GM21737 (cell line): ENCODE measurements around the gene WDR45.
"Not testable (repeated sequence)": the region's sequence is repeated elsewhere in the genome, so short reads cannot be mapped to it uniquely, and the experiment has no call there.

Experiments
- ATAC-seq: cut with Tn5 transposase; IDR thresholded peaks from one replicate; pipeline ENCODE4 v1.9.1; 2021; ENCODE audit warnings: mild to moderate bottlenecking, moderate library complexity; ENCODE audit not compliant: unreplicated experiment

WDR45 gene

GRCh38 chrX:49079489-49080428 lies at the start of gene WDR45:
TSS of gene WDR45 (minus strand) at chrX:49079887. CDS start at chrX:49078095, 1,792 bp downstream.
- no peak for ATAC-seq

GRCh38 chrX:49129427-49129826 lies 49.7 kb upstream of the WDR45 start:
- ATAC-seq, result no peak

GRCh38 chrX:49127742-49128258 lies 48.1 kb upstream of the WDR45 start:
- not testable (repeated sequence) for ATAC-seq

DNA sequence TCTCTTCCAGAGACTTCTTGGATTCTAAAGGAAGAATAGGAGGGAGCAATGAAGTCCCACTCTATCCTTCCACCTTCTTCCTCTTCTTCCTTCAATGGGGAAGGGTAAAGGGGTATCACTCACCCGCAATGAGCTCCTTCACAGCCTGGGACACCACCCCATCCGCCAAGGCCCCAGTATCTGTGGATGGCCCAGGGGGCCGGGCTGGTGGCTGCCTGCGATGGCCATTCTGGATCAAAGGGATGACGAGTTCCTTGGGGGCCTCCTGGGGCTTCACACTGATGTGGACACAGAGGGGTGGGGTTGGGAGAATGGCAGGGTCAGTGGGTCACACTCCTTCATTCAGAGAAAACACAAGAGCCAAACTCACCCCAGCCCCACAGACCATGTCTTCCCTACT lies 42.8 kb upstream of the WDR45 start:
- no peak for ATAC-seq

GRCh38 chrX:49120091-49120490 lies 40.4 kb upstream of the WDR45 start:
- ATAC-seq, result no peak

DNA sequence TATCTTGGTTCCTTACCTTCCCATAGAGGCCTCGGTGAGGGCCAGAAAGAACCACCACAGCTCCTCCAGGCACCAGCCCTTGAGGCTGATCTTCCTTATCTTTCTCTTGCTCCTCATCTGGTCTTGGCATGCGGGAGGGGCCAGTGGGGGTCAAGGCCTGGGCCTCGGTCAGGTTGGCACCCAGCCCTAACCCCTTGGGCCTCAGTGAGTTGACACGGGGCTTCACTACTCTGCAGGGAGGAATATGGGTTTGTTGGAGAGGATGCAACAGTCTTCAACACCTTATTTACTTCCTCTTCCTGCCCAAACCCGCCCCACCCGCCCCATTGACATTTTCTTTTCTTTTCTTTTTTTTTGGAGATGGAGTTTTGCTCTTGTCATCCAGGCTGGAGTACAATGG lies 37.9 kb upstream of the WDR45 start:
- no peak for ATAC-seq

- no peak for ATAC-seq
These were observed 37.0 kb upstream of the WDR45 start for GRCh38 chrX:49116716-49117115.

GRCh38 chrX:49116076-49116475 lies 36.4 kb upstream of the WDR45 start:
- no peak for ATAC-seq

DNA sequence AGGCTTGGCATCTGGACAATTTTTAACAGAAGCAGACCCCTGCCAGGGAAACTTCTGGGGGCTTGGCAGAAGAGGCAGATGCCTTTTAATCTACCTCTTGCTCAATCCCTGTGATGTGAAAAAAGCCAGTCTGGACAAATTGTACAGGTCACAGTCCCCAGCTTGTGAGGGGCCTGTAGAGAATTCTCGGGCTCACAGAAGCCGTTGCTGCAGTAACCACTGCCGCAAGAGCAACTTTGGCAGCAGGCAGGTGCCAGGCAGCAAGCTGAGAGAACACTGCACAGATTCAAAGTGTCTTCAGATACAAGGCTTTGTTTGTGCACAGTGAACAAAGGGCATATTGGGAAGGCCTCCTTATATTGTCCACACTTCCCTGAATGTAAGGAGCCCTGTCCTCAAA lies 32.1 kb upstream of the WDR45 start:
- no peak for ATAC-seq

DNA sequence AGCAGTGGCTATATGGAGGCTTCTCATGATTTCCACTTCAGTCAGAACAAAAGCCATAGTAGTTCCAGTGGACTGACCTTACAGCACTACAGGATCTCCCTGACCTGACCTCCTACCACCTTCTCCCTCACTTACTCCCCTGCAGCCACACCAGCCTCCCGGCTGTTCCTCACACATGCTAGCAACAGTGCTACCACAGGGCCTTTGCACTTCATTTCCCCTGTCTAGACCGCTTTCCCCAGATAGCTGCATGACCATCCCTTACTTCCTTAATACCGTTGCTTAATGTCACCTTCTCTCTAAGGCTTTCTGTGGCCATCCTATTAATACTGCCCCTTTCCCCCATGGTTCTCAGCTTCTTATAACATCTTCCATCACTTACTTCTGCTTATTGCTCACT lies 30.7 kb upstream of the WDR45 start:
- ATAC-seq, result no peak

- no peak for ATAC-seq
These were observed 29.0 kb upstream of the WDR45 start for GRCh38 chrX:49108641-49109040.

DNA sequence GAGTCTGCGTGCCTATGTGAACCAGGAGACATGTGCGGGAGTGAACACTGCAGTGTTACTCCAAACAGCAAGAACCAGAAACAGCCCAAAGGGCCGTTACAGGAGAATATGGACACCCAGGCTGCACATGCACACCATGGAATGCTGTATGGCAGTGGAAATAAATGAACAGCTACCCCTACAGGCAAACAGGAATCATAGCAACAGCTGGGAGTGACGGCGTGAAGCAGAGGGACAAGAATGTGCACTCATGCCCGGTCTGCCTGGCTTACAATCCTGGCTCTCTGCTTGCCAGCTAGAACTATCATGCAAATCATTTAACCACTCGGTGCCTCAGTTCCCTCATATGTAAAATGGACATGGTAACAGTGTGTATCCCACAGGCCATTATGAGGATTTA lies 27.2 kb upstream of the WDR45 start:
- ATAC-seq, result no peak

- ATAC-seq, result no peak
These were observed 26.6 kb upstream of the WDR45 start for GRCh38 chrX:49106296-49106695.

DNA sequence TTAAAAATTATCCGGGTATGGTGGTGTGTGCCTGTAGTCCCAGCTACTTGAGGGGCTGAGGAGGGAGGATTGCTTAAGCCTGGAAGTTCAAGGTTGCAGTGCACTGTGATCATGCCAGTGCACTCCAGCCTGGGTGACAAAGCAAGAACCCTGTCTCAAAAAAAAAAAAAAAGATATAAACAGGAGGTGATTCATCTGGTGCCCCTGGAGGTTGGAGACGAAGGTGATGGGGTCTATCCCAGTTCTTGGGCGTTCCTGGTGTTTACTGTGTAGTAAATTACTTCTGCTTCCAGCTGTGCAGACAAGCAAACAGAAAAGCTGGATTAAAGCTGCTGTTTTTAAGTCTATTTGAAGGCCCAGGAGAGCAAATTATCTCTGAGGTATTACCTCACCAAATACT lies 23.9 kb upstream of the WDR45 start:
- no peak for ATAC-seq

- no peak for ATAC-seq
These were observed 22.5 kb upstream of the WDR45 start for GRCh38 chrX:49102190-49102589.

DNA sequence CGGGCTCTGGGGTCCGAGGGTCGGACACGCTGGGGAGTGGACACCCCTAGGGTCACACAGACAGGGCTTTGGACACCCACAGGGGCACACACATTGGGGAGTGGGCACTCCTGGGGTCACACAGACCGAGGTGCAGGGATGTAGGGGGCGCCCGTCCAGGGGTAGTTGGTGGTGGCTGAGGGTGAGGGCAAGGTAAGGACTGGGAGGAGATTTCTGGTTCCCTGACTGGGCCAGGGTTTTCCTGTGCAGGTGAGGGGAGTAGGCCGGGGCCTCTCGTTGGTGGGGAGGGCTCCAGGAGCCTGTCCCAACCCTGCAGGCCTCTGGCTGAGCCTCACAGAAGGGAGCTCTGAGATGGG lies 21.9 kb upstream of the WDR45 start:
- peak; percentile 11 for ATAC-seq

DNA sequence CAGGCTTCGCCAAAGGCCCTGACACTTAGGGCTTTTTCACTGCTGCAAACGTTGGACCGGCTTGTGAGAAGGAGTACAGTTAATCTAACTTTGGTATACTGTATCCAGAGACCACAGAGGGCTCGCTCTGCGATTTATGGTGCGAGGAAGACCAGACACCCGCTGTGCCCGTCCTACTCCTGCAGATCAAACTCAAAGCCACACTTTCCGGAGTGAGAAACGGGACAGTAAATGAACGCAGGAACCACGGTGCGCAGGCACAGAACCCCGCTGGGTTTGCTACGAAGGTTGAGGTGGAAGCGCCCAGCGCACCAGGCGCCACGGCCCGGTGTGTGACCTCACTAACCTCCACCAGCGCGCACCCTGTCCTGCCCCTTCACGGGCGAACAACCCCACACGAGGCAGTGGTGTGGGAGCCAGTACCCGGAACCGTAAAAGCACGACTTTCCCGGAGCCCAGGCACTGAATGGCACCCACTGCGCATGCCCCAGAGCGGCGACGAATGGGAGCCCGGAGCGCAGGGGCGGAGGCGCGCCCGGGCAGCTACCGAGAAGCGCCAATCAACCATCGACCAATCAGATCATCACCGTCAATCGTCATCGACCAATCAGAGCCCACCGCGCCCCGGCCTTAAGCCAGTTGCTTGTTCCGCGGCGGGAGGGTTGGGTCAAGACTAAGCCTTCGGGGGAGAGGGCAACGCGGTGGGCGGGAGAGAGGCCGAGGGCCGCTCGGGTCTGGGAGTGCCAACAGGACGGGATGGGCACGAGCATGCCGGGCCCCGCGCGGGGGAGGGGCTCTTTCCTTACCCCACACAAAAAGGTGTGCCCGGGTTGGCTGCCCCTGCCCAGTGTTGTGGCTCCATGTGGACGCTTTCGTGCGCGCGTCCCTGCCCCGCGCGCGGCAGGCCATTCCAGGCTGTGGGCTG lies 21.3 kb upstream of the WDR45 start:
- ATAC-seq, result peak; percentile 87

GRCh38 chrX:49096419-49096818 lies 16.7 kb upstream of the WDR45 start:
- ATAC-seq, result no peak

DNA sequence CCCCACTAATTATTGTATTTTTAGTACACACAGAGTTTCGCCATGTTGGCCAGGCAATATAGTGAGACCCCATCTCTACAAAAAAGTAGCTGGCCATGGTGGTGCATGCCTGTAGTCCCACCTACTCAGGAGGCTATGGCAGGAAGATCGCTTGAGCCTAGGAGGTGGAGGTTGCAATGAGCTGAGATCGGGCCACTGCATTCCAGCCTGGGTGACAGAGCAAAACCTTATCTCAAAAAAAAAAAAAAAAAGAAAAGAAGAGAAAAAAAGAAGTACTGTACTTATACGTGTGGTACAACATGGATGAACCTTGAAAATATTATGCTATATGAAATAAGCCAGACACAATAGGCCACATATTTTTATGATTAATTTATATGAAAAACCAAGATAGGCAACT lies 9.9 kb upstream of the WDR45 start:
- no peak for ATAC-seq

DNA sequence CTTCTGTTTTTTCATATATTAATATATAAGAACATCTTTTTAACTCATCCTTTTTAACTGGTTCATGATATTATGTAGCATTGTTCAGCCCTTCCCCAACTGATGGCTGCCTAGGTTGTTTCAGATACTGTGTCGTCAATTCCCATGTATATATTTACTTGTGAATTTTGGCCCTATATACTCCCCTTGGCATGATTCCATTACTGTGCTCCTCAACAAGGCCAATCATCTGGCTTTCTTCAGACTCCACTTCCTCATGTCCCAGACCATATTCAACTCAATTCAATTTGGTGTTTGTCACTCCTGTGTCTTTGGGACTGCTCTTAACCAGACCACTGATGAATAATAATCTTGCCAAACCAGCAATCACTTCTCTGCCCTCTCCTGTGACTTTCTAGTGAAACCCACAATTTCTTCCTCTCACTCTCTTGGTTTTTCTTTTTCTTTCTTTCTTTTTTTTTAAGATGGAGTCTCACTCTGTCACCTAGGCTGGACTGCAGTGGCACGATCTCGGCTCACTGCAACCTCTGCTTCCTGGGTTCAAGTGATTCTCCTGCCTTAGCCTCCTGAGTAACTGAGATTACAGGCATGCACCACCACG lies 2.7 kb upstream of the WDR45 start:
- ATAC-seq, result no peak

- no peak for ATAC-seq
These were observed 1.7 kb downstream of the WDR45 start for GRCh38 chrX:49077941-49078340.
